Osteoblast (primary cell): ENCODE measurements around the gene RCC1. TPM values are rescaled to one million over a fixed set of nuclear protein-coding genes. Genes with fewer than 3 reads are reported as not detected.
"Not testable (repeated sequence)": the region's sequence is repeated elsewhere in the genome, so short reads cannot be mapped to it uniquely, and the experiment has no call there.

Source experiments
- DNase-seq: peaks from one replicate; pipeline ENCODE4 v3.0.0; 2011; ENCODE audit warnings: low spot score, mixed read lengths; ENCODE audit not compliant: insufficient read length; ENCODE audit errors: missing footprints
- H2AFZ ChIP-seq: 2 replicates; pipeline ENCODE4 v1.6.0; 2011; ENCODE audit warnings: mild to moderate bottlenecking, low read length
- H3K27ac ChIP-seq: 2 replicates; pipeline ENCODE4 v1.5.1; 2011; ENCODE audit warnings: mild to moderate bottlenecking, low read depth, low read length, moderate library complexity
- H3K27me3 ChIP-seq: 2 replicates; pipeline ENCODE4 v1.6.0; 2012; ENCODE audit warnings: mild to moderate bottlenecking, control low read depth, inconsistent platforms, low read length, moderate library complexity; ENCODE audit not compliant: insufficient read depth
- H3K36me3 ChIP-seq: 2 replicates; pipeline ENCODE4 v1.5.1; 2011; ENCODE audit warnings: mild to moderate bottlenecking, low read length, control low read depth, moderate library complexity; ENCODE audit not compliant: insufficient read depth
- H3K4me1 ChIP-seq: 2 replicates; pipeline ENCODE4 v1.5.1; 2011; ENCODE audit warnings: mild to moderate bottlenecking, low read length, control low read depth, moderate library complexity; ENCODE audit not compliant: insufficient read depth
- H3K4me2 ChIP-seq: 2 replicates; pipeline ENCODE4 v1.6.0; 2011; ENCODE audit warnings: mild to moderate bottlenecking, low read length; ENCODE audit not compliant: insufficient read depth
- H3K4me3 ChIP-seq: fragments of 200-600 bp; sonication (generic); 3 replicates; pipeline ENCODE4 v1.5.1; 2012; ENCODE audit warnings: mild to moderate bottlenecking, low read length, inconsistent platforms; ENCODE audit not compliant: insufficient read depth
- H3K79me2 ChIP-seq: 2 replicates; pipeline ENCODE4 v1.6.0; 2012; ENCODE audit warnings: mild to moderate bottlenecking, low read length, control low read depth, inconsistent platforms; ENCODE audit not compliant: insufficient read depth
- H3K9me3 ChIP-seq: 2 replicates; pipeline ENCODE4 v1.5.1; 2011; ENCODE audit warnings: low read depth, low read length, control low read depth
- H4K20me1 ChIP-seq: 2 replicates; pipeline ENCODE4 v1.6.0; 2012; ENCODE audit warnings: mild to moderate bottlenecking, low read length, control low read depth; ENCODE audit not compliant: insufficient read depth
- small RNA-seq: library from RNA; depleted of rRNA; stranded (forward); fragments of <200 nt; gene quantifications from one replicate; pipeline ENCODE3, GENCODE V24; 2012
- total RNA-seq: library from RNA; depleted of rRNA; stranded (reverse); fragments of >200 nt; gene quantifications from 2 replicates; pipeline ENCODE4 v1.2.3, GENCODE V29; 2012
- TF ChIP-seq, protein P1 (sequence below): IDR thresholded peaks from 2 replicates; pipeline ENCODE4 v1.5.1; 2011; ENCODE audit warnings: mild to moderate bottlenecking, low read depth, low read length, moderate library complexity; ENCODE audit errors: extremely low read depth

RCC1 gene
- total RNA-seq, 1 donor: 35.1 TPM

DNA sequence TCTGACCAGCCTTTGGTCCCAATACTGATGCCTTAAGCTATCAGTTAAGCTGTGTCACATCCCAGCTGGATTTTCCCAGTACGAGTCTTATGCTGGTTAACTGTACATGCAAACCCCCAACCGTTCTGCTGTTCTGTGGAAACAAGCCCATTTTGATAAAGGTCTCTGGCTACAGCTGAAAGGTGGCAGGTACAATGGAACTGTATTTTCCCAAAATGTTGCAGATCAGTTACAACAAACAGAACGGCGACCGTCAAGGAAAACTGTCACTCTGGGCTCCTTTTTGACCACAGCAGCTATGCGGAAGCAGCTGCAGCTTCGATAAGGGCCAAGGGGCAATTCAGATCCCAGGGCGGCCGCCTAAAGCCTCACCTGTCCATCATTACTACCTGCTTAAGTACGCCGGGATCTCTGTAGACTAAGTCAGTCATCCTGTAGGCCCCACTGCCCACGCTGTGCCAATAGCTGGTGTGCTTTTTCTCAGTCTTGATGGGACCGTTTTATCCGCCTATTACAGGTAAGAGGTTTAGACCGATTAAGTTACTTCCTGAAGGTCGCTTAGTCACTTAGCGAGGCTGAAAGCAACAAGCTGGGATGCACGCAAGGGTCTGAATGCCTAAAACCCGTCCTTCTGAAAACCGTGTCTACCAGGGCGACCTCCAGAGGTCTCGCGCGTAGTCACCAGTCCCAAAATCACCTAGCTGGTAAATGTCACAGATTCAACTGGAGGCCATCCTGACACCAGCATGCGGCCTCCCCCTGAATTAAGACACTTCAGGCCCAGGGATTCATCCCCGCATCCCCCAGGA, 75.1 kb downstream of the RCC1 start:
- Histone ChIP-seq H3K4me2 (peak overlapping the region; percentile 84), H3K27me3 (no peaks in the 10 kb centered on the region), H3K27ac (peak overlapping the region; percentile 43), H3K4me1 (peaks cover 25% of the 10 kb centered on the region), H3K79me2 (peaks cover 24% of the 10 kb centered on the region), H3K36me3 (peaks cover 37% of the 10 kb centered on the region), H3K9me3 (no peaks in the 10 kb centered on the region), H4K20me1 (peaks cover 40% of the 10 kb centered on the region), H3K4me3 (peak overlapping the region; percentile 80), H2AFZ (no peak overlapping the region)
- TF ChIP-seq, protein P1, sequence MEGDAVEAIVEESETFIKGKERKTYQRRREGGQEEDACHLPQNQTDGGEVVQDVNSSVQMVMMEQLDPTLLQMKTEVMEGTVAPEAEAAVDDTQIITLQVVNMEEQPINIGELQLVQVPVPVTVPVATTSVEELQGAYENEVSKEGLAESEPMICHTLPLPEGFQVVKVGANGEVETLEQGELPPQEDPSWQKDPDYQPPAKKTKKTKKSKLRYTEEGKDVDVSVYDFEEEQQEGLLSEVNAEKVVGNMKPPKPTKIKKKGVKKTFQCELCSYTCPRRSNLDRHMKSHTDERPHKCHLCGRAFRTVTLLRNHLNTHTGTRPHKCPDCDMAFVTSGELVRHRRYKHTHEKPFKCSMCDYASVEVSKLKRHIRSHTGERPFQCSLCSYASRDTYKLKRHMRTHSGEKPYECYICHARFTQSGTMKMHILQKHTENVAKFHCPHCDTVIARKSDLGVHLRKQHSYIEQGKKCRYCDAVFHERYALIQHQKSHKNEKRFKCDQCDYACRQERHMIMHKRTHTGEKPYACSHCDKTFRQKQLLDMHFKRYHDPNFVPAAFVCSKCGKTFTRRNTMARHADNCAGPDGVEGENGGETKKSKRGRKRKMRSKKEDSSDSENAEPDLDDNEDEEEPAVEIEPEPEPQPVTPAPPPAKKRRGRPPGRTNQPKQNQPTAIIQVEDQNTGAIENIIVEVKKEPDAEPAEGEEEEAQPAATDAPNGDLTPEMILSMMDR: peak; percentile 19
- peak; percentile 87 for DNase-seq

DNA sequence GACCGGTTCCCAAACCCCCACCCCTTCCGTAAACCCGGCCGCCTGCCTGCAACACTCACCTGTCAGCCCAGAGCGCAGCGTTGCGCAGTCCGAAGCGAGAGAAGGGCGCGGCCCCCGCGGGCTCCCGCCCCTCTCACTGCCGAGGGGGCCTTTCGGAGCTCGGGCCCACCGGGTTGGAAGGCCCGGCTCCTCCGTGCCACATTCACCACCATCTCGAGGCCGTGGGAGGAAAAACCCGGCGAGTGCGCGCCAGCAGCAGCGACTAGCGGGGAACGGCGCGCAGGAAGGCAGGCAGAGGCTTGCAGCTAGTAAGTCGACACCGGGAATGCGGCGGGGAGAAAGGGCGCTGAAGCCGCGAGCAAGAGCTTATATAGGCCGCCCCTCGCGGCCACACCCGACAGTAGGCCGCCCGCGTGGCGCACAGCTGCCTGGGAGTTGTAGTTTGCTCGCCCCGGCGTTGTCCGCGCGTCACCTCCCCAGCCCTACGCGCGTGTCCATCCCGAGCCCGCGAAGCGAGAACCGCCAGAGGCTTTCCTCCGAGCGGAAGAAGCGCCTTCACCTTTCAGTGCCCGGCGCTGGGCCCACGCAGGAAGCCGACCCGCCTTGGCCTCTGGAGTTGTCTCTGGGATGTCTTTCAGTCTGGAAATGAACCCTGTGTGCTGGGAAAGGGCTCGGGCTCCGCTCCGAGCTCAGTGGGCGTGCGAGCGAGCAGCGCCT, 75.8 kb downstream of the RCC1 start:
- H3K4me1 ChIP-seq: peaks cover 25% of the 10 kb centered on the region
- H3K79me2 ChIP-seq: peaks cover 24% of the 10 kb centered on the region
- peak overlapping the region; percentile 80 for H3K4me3 ChIP-seq
- peak overlapping the region; percentile 72 for H3K27ac ChIP-seq
- H3K9me3 ChIP-seq: no peaks in the 10 kb centered on the region
- no peaks in the 10 kb centered on the region for H3K27me3 ChIP-seq
- TF ChIP-seq, protein P1: no peak
- peaks cover 40% of the 10 kb centered on the region for H4K20me1 ChIP-seq
- H2AFZ ChIP-seq: peak overlapping the region; percentile 98
- H3K4me2 ChIP-seq: peak overlapping the region; percentile 84
- peaks cover 37% of the 10 kb centered on the region for H3K36me3 ChIP-seq
- peak; percentile 99 for DNase-seq

DNA sequence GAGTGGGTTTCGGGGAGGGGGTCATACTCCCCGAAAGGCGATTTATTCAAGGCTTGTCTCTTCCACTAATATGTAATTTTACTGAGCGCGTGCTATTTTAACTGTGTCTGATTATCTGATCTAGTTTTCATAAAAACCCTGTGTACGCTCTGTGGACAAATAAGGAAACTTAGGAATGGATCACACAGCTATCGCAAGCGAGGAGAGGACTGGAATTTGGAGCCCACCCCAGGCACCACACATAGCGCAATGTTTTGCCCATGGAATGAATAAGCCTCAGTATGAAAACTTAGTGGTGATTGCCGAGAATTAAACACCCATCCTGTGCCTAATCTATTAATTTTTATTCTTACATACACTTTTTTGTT, 76.4 kb downstream of the RCC1 start:
- Histone ChIP-seq H3K4me1 (peaks cover 25% of the 10 kb centered on the region), H3K27ac (peak overlapping the region; percentile 72), H4K20me1 (peaks cover 40% of the 10 kb centered on the region), H3K4me2 (peak overlapping the region; percentile 84), H3K27me3 (no peaks in the 10 kb centered on the region), H3K79me2 (peaks cover 24% of the 10 kb centered on the region), H3K4me3 (peak overlapping the region; percentile 80), H2AFZ (peak overlapping the region; percentile 98), H3K9me3 (no peaks in the 10 kb centered on the region), H3K36me3 (peaks cover 37% of the 10 kb centered on the region)
- DNase-seq: no peak
- TF ChIP-seq, protein P1: no peak

DNA sequence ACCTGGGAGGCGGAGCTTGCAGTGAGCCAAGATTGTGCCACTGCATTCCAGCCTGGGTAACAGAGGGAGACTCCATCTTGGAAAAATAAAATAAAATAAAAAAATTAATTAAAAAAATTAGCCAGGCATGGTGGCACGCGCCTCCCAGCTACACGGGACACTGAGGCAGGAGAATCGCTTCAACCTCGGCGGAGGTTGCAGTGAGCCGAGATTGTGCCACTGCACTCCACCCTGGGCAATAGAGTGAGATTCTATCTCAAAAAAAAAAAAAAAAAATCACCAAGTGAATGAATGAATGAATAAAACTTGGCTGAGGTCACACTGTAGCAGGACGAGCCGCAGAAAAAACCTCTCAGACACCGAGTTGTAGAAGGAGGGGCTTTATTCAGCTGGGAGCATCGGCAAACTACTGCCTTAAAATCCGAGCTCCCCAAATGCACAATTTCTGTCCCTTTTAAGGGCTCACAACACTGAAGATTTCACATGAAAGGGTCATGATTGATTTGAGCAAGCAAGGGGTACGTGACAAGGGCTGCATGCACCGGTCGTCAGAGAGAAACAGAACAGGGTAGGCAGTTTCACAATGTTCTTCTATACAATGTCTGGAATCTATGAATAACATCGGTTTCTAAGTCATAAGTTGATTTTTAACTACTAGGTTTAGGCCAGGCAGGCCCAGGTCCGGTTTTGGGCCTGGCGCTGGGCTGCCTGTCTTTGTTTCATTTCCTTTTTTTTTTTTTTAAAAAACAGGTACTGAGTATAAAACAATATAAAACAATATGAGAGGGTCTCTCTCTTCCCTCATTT, 80.9 kb downstream of the RCC1 start:
- not testable (repeated sequence) for H3K4me2 ChIP-seq, H3K9me3 ChIP-seq, H3K27me3 ChIP-seq, H3K27ac ChIP-seq, H4K20me1 ChIP-seq, H3K4me3 ChIP-seq, H3K79me2 ChIP-seq, H2AFZ ChIP-seq, H3K4me1 ChIP-seq, H3K36me3 ChIP-seq, DNase-seq

Small RNAs within 50 kb of the gene (small RNA-seq; reads per million reads assigned to genes)
- gene RNU6ATAC27P (not detected), gene SNORA16A (not detected), gene SNORA44 (not detected), gene SNORA61 (not detected), gene SNORA73A (not detected), gene SNORA73B (5,085 reads per million, percentile 100 among the genes with 10 or more reads in this experiment), gene SNORD99 (450 reads per million, percentile 98 among the genes with 10 or more reads in this experiment)

Other genes starting within 250 kb of the RCC1 start
- 56.3 and 59.7 TPM in 2 replicates for gene SESN2, start 246.5 kb upstream of the RCC1 start, total RNA-seq
- gene MED18, start 177.0 kb upstream of the RCC1 start, total RNA-seq: 14.7 and 19.5 TPM in 2 replicates
- gene PHACTR4, start 136.3 kb upstream of the RCC1 start, total RNA-seq: 12.7 and 14.7 TPM in 2 replicates
- 23.2 and 28.3 TPM in 2 replicates for gene TRNAU1AP, start 47.0 kb downstream of the RCC1 start, total RNA-seq
- gene RAB42, start 86.2 kb downstream of the RCC1 start, total RNA-seq: 5.0 and 5.1 TPM in 2 replicates
- 27.4 and 29.0 TPM in 2 replicates for gene TAF12, start 137.0 kb downstream of the RCC1 start, total RNA-seq
- not detected in 2 replicates for gene RNU11, start 142.6 kb downstream of the RCC1 start, total RNA-seq
- gene GMEB1, start 162.7 kb downstream of the RCC1 start, total RNA-seq: 10.9 and 11.9 TPM in 2 replicates
- gene YTHDF2, start 230.9 kb downstream of the RCC1 start, total RNA-seq: 56.9 and 63.0 TPM in 2 replicates